HG03378 (cell line): ENCODE measurements around the gene CITED4.

Experiments
- ATAC-seq: cut with Tn5 transposase; IDR thresholded peaks from one replicate; pipeline ENCODE4 v1.9.1; 2021; ENCODE audit warnings: mild to moderate bottlenecking, moderate library complexity; ENCODE audit not compliant: unreplicated experiment

The CITED4 gene

DNA sequence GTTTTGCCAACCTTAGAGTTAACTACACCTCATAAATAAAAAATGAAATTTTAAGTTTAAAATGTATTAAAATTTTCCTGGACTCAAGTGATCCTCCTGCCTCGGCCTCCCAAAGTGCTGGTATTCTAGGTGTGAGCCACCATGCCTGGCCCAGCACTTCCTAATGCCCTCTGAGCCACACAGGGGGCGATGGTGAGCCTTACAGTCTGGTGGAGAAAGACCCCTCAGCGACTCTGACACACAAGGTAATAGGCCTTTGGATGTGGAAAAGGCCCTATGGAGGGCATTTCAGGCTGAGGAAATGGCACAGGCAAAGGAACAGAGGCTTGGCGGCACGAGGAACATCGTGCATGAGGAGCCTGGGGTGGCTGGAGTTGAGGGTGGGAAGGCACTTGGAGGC lies 6.7 kb downstream of the CITED4 start:
- ATAC-seq: no peak

DNA sequence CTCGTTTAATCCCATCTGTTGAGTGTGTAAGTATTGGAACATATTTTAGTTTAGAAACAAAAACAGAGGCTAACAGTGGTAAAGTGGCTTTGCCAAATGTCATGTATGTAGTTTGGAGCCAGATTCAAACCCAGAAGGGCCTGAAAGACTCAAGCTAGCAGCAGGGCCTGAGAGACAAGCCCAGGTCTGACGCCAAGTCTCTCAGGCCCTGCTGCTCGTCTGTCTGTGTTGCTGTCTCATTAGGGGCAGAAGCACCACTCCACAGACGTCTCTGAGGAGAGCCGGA lies 8.3 kb downstream of the CITED4 start:
- no peak for ATAC-seq

DNA sequence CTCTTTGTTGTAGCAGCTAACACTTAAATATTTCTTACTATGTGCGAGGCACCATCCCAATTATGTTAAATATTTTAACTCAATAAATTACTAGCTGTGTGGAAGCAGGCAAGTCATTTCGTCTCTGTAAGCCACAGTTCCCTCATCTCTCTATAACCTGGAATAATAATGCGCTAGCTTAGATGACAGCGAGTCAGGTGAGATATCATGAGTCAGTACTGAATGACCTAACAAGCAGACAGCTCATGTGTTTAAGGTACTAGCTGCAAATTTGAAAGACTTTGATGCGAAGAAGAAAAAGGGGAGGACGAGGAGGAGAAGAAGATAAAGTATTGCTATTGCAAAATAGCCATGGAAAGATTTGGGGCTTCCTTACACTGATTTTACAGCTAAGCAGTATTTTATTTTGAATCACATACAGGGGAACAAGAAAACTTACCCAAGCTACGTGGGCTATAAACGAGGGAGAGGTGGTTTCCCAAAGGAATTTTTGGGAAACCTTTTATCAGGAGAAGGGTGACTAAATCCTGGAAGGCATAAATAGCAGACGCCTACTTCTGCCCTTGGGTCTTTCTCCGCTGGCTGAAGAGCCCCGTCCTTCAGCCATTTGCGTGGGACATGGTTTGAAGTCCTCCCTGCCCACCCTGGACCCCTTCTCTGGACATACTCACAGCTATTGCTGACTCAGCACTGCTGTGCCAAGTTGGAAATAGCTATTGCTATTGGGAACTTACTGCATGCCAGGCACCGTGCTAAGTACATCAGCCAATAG lies 8.9 kb downstream of the CITED4 start:
- no peak for ATAC-seq

DNA sequence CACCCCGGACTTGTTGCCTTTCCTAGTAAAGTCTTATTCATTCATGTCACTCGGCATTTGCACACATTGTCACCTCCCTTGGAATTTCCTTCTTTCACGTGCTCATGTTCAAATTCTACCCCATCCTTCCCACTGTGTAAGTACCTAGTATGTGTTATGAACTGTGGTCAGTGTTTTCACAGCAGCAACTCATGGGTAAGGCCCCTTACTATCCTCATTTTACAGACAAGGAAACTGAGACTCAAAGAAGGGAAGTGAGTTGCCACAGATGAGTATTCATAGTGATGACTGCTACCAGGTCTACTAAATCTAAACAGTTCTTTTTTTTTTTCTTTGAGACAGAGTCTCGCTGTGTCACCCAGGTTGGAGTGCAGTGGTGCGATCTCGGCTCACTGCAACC lies 10.5 kb downstream of the CITED4 start:
- no peak for ATAC-seq

DNA sequence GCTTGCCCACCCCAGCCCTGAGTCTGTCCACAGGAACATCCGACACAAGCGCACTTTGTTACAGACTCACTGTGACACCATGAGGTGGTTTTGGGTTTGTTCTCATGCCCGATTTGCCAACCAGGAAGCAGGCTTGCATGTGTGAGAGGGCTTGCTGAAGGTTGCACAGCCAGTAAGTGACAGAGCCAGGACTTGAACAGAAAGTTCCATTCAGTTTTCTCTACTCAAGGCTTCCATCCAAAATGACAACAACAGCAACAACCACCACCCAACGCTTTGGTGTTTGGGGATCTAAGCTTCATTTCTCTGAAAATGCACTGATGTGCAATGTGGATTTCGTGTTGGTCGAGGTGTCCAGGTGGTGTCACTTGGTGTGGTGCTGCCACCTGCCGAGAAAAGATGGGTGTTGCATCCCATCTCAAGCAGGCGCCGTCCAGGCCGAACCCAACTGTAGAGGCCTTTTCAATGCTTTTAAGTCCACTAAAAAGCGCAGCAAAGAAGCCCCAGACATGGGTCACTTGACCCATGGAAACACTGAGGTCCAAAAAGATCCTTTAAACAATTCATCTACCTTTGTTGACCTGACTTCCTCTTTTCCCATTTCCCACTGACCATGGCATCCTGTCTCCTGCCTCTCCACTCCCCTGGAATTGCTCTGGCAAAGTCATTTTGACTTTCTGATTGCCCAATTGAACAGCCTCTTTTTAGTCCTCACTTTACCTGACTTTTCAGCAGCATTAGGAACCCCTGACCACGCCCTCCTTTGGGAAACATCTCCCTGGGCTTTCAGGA lies 12.2 kb downstream of the CITED4 start:
- peak; percentile 46 for ATAC-seq

DNA sequence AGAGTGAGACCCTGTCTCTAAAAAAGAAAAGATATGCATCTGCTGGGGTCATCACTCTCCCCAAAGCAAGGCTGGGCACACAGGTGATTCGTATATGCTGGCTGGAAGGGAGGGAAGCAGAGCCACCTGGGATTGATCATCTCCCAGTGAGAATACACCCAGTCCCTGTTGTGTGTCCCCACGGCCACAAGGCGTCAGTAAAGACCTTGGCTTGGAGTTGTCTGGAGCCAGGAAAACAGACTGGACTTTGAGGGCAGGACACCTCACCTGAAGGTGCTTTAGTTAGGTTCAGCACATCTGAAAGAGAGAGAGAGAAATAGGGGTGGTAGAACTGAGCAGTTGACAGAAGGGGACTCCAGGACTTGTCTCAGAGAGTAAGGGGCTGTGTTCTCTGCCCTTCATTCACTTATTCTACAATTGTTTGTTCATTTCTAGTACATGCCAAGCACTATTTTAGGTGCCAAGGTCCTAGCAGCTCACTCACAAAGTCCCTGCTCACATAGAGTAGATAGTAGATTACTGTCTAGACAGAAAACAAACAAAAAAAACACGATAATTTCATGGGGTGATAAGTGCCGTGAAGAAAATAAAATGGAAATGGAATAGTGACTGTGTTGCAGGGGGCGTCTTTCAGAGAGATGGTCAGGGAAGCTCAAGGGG lies 13.5 kb downstream of the CITED4 start:
- ATAC-seq: no peak

DNA sequence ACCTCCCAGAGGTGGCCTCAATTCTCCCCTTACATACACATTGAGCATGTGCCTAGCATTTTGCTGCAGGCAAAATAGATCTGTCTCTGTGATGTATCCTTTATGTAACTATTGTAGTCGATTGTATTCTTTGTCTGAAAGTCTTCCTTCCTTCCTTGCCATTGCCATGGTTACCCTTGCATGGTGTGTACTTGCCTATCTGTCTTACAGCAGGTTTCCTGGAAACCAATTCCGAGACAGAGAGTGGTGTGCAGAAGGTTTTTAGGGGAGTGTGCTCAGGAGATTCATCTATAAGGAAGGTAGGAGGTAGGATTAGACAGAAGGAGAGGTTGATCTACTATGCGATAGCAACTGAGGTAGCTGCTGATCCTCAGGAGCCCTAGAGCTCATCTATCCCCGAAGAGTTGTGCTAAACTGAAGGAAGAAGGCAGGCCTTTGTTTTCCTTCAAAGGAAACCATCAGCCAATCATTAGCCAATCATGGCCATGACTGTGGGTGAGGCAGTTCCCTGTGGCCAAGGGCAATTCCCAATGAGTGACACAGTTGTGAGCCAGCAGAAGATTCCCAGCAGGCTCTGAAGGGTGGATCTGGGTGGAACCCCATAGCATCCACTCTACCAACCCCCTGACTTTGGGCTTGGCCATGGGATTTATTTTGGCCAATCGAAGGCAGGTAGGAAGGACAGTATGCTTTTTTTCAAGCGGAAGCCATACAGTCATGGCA lies 15.0 kb downstream of the CITED4 start:
- no peak for ATAC-seq

DNA sequence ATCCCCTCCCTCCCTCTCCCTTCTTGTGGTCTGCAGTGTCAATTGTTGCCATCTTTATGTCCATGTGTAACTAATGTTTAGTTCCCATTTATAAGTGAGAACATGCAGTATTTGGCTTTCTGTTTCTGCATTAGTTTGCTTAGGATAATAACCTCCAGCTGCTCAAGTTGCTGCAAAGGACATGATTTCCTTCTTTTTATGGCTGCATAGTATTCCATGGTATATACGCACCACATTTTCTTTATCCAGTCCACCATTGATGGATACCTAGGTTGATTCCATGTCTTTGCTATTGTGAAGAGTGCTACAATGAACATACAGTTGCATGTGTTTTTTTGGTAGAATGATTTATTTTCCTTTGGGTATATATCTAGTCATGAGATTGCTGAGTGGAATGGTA lies 16.3 kb downstream of the CITED4 start:
- no peak for ATAC-seq

DNA sequence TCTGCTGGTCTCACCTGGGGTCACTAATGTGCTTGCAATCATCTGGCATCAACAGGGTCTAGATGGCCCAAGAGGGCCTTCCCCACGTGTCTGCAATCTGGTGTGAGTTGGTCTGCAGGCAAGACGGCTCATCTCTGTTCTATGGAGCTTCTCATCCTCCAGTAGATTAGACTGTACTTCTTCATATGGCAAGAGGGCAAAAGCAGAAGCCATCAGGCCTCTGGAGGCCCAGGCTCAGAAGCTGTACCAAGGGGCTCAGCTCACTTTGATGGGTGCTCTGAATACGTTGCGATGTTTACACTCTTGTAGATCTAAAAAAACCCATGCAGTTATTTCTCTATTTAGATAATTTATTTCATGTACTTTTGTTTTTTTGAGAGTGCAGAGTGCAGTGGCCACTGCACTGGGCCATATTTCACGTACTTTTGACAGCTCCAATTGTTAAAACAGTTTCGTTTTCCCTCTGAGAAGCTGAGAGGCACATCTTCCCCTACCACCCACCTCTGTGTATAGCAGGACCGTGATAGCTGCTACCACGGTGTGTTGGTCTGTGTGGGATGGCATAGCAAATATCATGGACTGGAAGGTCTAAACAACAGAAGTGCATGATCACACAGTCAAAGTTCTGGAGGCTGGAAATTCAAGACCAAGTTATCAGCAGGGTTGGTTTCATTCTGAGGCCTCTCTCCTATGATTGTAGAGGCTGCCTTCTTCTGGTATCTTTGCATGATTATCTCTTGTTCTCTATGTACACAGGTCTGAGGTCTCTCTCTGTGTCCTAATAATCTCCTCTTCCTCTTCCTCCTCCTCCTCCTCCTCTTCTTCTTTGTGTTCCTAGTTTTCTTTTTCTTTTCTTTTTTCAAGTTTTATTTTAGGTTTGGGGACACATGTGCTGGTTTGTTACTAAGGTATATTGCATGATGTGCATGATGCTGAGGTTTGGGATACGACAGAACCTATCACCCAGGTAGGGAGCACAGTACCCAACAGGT lies 17.0 kb downstream of the CITED4 start:
- ATAC-seq: no peak

DNA sequence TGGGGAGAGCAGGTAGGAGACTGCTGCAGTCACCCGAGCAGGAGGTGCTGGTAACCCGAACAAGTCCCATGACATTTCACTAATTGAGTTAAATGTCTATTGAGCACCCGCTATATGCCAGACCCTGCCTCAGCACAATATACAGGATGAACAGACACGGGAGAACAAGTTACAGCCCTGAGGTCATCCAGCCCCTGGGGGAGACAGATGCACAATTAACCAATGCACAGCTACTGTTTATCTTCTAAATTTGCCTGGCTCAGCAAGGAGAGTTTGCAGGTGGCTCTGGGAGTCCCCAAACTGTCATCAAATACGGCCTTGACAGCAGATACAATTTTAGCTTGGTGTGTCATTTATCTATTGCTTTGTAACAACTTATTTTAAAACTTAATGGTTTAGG lies 18.1 kb downstream of the CITED4 start:
- ATAC-seq: no peak

DNA sequence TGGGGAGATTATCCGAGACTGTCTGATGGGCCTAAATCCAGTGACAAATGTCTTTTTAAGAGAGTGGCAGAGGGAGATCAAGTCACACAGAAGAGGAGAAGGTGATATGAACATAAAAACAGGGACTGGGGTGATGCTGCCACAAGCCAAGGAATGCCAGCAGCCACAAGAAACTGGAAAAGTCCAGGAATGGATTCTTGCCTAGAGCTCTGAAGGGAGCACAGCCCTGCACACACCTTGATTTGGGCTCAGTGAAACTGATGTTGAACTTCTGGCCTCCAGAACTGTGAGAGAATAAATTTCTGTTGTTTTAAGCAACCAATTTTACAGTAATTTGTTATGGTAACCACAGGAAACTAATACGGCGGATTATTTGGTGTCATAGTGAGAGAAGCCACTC lies 19.5 kb downstream of the CITED4 start:
- ATAC-seq: no peak

DNA sequence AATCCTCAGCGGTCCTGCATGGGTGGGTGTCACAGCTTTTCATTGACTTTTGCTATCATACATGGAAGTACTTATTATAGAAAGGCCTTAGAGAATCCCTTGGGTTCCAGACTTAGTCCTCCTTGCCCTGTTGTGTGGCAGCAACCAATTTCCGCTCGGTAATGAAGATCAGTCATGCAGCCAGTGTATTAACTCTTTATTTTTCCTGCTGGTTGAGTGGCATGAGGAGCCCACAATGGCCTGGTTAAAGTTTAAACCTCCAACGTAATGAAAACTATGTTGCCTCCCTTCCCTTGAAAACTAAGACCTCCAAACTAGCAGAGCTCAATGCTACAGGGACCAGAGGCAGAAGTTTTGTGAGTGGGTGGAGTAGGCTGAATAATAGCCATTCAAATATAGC lies 20.0 kb downstream of the CITED4 start:
- no peak for ATAC-seq

DNA sequence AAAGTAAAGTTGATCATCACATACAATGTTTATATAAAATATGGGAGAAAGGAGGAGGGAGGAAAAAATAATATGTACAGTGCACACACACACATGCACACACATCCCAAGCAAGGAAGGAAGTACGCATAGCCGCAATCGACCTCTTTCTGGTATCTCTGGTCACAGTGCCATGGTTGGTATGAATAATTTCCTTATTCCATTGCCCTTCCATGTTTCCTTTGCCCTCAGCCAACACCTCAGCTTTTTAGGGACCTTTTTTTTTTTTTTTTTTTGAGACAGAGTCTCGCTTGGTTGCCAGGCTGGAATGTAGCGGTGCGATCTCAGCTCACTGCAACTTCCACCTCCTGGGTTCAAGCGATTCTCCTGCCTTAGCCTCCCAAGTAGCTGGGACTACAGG lies 20.6 kb downstream of the CITED4 start:
- no peak for ATAC-seq

DNA sequence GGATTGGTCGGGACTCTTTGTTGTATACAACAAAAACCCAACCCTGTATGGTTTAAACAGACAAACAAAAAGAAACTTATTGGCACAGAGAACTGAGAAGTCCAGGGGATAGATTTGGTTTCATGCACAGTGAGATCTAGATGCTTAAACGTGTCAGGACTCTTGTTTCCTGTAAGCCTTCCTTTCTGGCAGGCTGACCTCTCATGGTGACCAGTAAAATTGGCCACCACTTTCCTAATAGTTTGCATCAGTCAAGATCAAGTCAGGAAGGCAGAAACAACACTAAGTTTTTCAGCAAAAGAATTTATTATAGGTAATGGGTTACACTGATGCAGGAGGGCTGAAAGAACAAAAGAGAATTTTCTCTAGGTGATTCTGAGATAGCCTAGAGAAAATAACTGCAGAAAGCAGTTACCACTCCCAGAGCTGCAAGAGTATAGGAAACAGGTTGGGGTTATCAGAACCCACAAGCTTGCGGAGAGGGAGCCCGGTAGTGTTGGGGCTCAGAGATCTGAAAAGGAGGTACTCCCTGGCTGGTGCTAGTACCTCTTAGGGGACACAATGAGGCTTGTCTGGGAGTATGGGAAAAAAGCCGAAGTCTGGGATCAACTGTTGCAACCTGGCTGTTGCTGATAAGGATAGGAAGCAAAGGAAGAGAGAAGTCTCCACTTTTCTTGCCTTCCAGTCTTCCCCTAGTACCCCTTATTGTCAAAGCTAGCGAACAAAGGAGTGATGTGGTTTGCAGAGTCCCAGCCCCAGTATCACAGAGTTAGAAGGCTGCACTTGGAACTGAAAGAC lies 21.4 kb downstream of the CITED4 start:
- no peak for ATAC-seq

DNA sequence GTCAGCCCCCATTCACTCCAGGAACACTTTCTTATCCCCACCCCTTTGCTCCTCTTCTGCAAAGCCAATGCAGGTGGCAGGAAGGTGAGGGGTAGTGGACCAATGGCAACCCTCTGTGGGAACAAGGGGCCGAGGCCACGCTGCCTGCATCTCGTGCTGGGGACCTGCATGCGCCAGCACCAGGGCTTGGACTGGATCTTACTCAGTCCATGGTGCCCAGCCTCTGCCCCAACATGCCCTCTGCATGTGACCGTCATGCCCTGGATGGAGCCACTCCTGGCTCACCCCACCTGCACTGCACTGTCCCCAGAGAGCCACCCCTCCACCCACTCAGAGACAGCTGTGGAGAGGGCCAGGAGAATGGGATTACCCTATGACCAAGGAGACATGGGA lies 22.2 kb downstream of the CITED4 start:
- ATAC-seq: no peak

DNA sequence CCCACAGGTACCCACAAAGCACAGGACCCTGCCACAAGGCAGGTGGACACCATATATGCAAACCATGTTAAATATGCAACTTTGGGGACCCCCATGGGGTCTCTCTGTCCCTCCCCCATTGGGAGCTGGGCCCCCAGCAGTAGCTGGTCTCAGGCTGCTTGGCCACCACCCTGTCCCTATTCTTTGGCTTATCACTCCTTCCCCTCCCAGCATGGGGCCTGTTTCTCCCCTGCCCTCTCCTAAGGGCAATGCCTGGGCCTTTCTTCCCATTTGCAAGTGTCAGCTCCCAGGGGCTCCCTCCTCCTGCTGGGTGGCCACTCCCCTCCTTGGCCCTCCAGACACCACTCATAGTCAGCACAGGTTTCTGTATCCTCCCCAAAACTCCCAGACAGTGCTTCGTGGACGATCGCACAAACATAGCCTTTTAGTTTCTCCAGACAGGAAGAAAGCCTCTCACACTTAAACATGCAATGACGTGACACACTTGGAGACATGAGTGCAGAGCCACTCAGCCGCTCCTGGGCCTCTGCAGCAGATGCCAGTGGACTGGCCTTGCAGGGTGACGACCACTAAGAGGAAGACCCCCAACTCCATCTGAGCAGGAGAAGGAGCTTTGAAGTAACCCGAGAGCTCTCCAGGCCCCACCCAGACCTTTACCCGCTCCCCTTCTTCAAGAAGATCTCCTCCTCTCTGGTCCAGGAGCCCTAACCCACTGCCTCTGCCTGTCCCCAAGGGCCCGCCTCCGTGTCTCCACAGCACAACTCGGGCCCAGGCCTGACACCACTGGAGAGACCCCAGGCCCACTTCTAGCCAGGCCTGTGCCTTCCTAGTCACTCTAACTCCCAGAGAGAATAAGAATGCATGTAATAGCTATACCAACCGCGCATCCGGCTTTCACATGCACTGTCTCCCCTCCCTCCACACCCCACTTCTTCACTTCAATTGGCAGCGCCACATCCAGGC lies 22.9 kb downstream of the CITED4 start:
- no peak for ATAC-seq

DNA sequence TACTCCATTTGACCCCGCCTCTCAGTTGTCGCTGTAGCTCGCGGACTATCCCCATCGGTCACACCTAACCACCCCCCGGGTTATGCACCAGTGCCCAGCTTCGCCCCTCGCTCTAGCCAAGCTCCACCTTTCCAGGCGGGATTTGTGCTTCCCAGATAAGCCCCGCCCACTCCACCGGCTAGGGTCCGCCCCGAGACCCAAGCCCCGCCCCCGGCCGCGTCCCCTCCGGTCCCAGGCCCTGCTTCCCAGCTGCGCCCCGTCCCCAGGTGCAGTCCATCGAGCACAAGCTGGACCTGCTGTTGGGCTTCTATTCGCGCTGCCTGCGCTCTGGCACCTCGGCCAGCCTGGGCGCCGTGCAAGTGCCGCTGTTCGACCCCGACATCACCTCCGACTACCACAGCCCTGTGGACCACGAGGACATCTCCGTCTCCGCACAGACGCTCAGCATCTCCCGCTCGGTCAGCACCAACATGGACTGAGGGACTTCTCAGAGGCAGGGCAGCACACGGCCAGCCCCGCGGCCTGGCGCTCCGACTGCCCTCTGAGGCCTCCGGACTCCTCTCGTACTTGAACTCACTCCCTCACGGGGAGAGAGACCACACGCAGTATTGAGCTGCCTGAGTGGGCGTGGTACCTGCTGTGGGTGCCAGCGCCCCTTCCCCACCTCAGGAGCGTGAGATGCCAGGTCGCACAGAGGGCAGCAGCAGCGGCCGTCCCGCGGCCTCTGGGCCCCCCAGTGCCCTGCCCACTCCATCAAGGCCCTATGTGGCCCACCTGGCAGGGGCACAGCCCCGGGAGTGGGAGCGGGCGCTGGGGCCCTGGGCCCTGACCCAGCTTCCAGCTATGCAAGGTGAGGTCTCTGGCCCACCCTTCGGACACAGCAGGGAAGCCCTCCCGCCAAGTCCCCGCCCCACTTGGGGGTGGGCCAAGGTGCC lies 23.9 kb downstream of the CITED4 start:
- no peak for ATAC-seq
